Tibial artery (tissue), 4 donors: ENCODE measurements around the gene THSD4.
"Not testable (repeated sequence)": the region's sequence is repeated elsewhere in the genome, so short reads cannot be mapped to it uniquely, and the experiment has no call there.

Experiments
- DNase-seq, 2 donors: peaks; one replicate each; pipeline ENCODE4 v3.0.0-alpha.2; 2019
- H3K27ac ChIP-seq, 2 donors: fragments of 200-600 bp; sonication (generic) in 1 of 2; 1 replicate in 1 of 2; 2 replicates in 1 of 2; pipeline ENCODE4 v1.5.1; 2018 to 2019; ENCODE audit warnings: mild to moderate bottlenecking in 1 of 2
- H3K27me3 ChIP-seq, 2 donors: fragments of 200-600 bp; sonication (generic) in 1 of 2; one replicate each; pipeline versions ENCODE4 v1.5.1 to v1.6.0; 2016 to 2019
- H3K36me3 ChIP-seq, 3 donors: fragments of 200-600 bp; sonication (generic) in 2 of 3; one replicate each; pipeline ENCODE4 v1.5.1; 2016 to 2019; ENCODE audit warnings: mild to moderate bottlenecking in 2 of 3
- H3K4me1 ChIP-seq, 4 donors: fragments of 200-600 bp; sonication (generic) in 2 of 4; 1 replicate in 3 of 4; 2 replicates in 1 of 4; pipeline ENCODE4 v1.5.1; 2016 to 2019
- H3K4me3 ChIP-seq, 2 donors: fragments of 200-600 bp; sonication (generic) in 1 of 2; 1 replicate in 1 of 2; 2 replicates in 1 of 2; pipeline ENCODE4 v1.5.1; 2018 to 2019; ENCODE audit warnings: mild to moderate bottlenecking in 2 of 2
- H3K9me3 ChIP-seq, 3 donors: fragments of 200-600 bp; sonication (generic) in 1 of 3; one replicate each; pipeline ENCODE4 v1.5.1; 2016 to 2019
- intact Hi-C: fragments of 100-400 bp; cut with DNase I; formaldehyde crosslinking; loops from one replicate; pipeline ENCODE4 v1.15.0; 2023; ENCODE audit warnings: low total_unique reads
- TF ChIP-seq, protein P1 (sequence below), 2 experiments: fragments of 200-600 bp in 1 of 2; fragments of 450-650 bp in 1 of 2; IDR thresholded peaks; one replicate each; pipeline ENCODE4 v1.5.1; 2017 to 2019; ENCODE audit warnings: antibody characterized with exemption in 2 of 2, mild to moderate bottlenecking in 1 of 2, moderate library complexity in 1 of 2

Gene THSD4

DNA sequence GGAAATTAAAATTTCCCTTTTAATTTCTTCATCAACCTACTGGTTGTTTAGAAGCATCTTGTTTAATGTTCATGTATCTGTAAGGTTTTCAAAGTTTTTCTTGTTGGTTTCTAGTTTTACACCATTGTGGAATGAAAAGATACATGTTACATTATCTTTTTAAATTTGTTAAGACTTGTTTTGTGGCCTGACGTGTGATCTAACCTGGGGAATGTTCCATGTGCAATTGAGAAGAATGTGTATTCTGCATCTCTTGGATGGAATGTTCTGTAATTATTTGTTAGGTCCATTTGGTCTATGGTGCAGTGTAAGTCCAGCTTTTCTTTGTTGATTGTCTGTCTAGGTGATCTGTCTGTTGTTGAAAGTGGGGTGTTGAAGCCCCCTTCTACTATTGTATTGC is 45.7 kb downstream of the THSD4 start:
- H3K4me1 ChIP-seq = no peaks in the 10 kb centered on the region
- DNase-seq = no peak
- H3K36me3 ChIP-seq = no peaks in the 10 kb centered on the region
- H3K9me3 ChIP-seq = no peaks in the 10 kb centered on the region
- H3K27ac ChIP-seq = no peak overlapping the region
- H3K27me3 ChIP-seq = no peaks in the 10 kb centered on the region
- intact Hi-C loops = no loop called here
- H3K4me3 ChIP-seq = no peak overlapping the region
- TF ChIP-seq, protein P1, sequence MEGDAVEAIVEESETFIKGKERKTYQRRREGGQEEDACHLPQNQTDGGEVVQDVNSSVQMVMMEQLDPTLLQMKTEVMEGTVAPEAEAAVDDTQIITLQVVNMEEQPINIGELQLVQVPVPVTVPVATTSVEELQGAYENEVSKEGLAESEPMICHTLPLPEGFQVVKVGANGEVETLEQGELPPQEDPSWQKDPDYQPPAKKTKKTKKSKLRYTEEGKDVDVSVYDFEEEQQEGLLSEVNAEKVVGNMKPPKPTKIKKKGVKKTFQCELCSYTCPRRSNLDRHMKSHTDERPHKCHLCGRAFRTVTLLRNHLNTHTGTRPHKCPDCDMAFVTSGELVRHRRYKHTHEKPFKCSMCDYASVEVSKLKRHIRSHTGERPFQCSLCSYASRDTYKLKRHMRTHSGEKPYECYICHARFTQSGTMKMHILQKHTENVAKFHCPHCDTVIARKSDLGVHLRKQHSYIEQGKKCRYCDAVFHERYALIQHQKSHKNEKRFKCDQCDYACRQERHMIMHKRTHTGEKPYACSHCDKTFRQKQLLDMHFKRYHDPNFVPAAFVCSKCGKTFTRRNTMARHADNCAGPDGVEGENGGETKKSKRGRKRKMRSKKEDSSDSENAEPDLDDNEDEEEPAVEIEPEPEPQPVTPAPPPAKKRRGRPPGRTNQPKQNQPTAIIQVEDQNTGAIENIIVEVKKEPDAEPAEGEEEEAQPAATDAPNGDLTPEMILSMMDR (IDR thresholded peaks at IDR 0.05) = no peak

DNA sequence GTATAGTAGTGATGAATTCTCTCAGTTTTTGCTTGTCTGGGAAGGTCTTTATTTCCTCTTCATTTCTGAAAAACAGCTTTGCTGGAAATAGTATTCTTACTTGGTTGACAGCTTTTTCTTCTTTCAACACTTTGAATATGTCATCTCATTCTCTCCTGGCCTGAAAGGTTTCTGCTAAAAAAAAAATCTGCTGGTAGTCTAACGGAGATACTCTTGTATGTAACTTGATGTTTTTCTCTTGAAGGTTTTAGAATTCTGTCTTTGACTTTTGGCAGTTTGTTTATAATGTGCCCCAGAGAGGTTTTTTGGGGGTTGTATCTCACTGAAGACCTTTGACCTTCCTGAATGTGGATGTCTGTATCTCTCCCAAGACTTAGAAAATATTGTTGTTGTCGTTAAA is 47.0 kb downstream of the THSD4 start:
- Histone ChIP-seq H3K27ac (no peak overlapping the region), H3K4me3 (no peak overlapping the region), H3K9me3 (no peaks in the 10 kb centered on the region), H3K4me1 (no peaks in the 10 kb centered on the region), H3K27me3 (no peaks in the 10 kb centered on the region), H3K36me3 (no peaks in the 10 kb centered on the region)
- TF ChIP-seq, protein P1 (IDR thresholded peaks at IDR 0.05) = no peak
- intact Hi-C loops = no loop called here
- no peak for DNase-seq

DNA sequence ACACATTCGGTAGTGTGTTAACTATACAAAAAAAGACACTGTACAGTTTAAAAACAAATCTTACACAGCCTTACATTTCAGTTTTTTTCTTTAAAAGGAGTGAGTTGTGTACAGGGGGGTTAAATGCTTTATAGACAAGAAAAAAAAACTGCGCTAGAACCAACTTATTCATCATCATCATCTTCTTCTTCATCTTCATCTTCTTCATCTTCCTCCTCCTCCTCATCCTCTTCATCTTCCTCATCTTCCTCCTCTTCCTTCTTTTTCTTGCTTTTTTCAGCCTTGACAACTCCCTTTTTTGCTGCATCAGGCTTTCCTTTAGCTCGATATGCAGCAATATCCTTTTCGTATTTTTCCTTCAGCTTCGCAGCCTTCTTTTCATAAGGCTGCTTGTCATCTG is 49.3 kb downstream of the THSD4 start:
- H3K9me3 ChIP-seq, intact Hi-C loops, H3K27me3 ChIP-seq, H3K4me3 ChIP-seq, DNase-seq, H3K4me1 ChIP-seq, H3K36me3 ChIP-seq, H3K27ac ChIP-seq: not testable (repeated sequence)

DNA sequence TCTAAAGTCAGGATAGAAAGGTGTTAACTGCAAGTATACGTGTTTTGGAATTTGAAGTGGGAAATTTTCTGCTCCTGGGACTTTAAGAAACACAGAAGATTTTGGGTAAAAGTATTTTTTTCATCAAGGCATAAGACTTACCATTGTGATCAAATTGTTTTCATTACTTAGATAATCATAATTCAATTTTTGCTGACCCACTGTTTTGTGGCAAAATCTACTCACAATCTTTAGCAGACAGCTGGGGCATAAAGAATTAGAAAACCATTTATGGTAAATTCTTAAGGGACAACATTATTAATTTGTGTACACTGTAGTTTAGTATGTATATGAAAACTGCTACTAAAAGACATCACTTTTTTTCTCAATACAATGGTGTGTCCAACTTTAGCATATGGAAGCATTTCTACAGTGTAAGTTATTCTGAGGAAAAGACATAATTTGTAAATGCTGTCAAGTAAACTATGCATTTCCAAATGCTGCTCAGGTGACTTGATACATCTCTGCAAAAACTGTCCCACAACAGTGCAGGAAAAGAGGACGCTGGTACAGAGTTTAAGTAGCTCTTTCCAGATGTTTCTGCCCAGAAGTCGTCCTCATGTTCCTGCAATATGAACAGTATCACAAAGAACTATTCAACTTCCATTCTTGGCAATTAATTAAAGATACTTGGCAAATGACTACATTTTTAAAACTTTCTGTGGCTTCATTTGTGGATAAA is 52.3 kb downstream of the THSD4 start:
- H3K4me3 ChIP-seq = no peak overlapping the region

DNA sequence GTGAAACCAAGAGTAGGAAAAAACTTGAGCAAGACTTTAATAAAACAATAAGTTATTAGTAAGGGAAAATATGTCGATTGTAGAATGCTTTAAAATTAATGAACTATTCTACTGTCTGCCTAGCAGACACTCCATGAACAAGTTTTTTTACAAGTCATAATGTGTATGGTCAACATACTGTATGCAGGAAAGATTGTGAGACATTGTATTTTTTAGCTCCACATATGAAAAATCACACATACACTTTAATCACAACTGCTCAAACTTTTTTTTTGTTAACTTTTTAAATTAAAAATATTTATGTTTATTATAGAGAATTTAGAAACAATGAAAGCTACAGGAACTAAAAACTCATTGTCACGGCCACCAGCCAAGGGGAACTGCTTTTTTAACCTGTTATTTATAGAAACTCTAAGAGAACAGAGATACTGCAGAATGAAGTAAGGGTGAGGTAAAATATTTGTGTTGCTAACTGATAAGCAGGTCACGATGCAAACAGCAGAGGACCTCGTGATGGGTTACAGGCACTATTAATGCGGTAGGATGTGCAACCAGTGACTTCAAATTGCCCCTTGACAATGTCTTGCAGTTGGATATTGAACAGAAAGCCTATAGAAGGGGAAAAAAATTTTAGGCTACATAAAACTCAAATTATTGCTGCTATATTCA is 53.0 kb downstream of the THSD4 start:
- peaks cover 0 to 3% (median 0%) of the 10 kb centered on the region in 3 donors for H3K9me3 ChIP-seq
- no peaks in the 10 kb centered on the region for H3K36me3 ChIP-seq
- intact Hi-C loops = no loop called here
- no peak overlapping the region for H3K27ac ChIP-seq
- no peak overlapping the region for H3K4me3 ChIP-seq
- no peaks in the 10 kb centered on the region for H3K27me3 ChIP-seq
- no peak for DNase-seq
- TF ChIP-seq, protein P1 (IDR thresholded peaks at IDR 0.05) = no peak
- H3K4me1 ChIP-seq = no peaks in the 10 kb centered on the region

More for the DNA sequence above, 52.3 kb downstream of the THSD4 start:
- peaks cover 0 to 3% (median 0%) of the 10 kb centered on the region in 3 donors for H3K9me3 ChIP-seq
- no peaks in the 10 kb centered on the region for H3K4me1 ChIP-seq
- H3K27ac ChIP-seq = no peak overlapping the region
- H3K36me3 ChIP-seq = no peaks in the 10 kb centered on the region
- intact Hi-C loops = no loop called here
- TF ChIP-seq, protein P1 (IDR thresholded peaks at IDR 0.05) = no peak
- no peak for DNase-seq
- no peaks in the 10 kb centered on the region for H3K27me3 ChIP-seq

DNA sequence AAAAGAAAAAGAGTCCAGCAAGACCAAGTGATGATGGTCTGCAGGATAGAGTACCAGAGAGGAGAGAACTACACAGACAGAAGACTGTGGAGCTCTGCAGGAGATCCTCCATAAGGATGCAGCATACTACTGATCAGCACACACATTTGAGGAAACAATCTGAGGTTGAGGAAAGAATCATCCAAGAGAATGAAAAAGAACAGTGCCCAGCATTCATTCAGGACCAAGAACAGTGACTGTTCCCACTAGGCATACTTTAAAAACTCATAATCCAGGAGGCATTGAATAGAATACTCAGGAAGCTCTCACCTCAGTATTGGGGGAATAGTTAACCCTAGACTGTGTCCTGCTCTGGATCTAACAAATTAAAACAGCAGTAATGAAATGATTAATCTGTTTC is 54.9 kb downstream of the THSD4 start:
- intact Hi-C loops = no loop called here
- Histone ChIP-seq H3K27me3 (no peaks in the 10 kb centered on the region), H3K4me3 (no peak overlapping the region), H3K36me3 (no peaks in the 10 kb centered on the region), H3K4me1 (no peaks in the 10 kb centered on the region), H3K9me3 (peaks cover 0 to 3% (median 0%) of the 10 kb centered on the region in 3 donors), H3K27ac (no peak overlapping the region)
- TF ChIP-seq, protein P1 (IDR thresholded peaks at IDR 0.05) = no peak
- no peak for DNase-seq
